ELR (cell line): ENCODE results near the gene NKTR.
"Not testable (repeated sequence)": the region's sequence is repeated elsewhere in the genome, so short reads cannot be mapped to it uniquely, and the experiment has no call there.

ENCODE experiments used
- DNase-seq: peaks from one replicate; pipeline ENCODE4 v3.0.0-alpha.2; 2015; ENCODE audit warnings: low read depth

Gene NKTR

GRCh38 chr3:42600111-42600957, at the start of gene NKTR:
Gene NKTR (plus strand): TSS chr3:42600686. CDS start chr3:42601007, 321 bp downstream.
- DNase-seq, result peak; percentile 98

GRCh38 chr3:42552830-42553229, 47.7 kb upstream of the NKTR start:
- DNase-seq, result no peak

- peak; percentile 14 for DNase-seq
These were observed 44.3 kb upstream of the NKTR start for GRCh38 chr3:42556089-42556632.

DNA sequence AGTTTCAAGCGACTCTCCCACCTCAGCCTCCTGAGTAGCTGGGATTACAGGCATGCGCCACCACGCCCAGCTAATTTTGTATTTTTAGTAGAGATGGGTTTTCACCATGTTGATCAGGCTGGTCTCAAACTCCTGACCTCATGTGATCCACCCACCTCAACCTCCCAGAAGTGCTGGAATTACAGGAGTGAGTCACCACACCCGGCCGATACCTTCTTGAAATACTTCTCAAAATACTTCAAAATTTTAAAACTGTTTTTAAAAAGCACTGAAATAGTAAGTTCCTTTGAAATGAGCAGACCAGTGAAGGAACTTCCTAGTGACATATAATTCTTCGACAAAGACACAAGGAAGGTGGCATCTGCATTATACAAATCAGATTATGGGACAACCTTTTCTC, 43.7 kb upstream of the NKTR start:
- not testable (repeated sequence) for DNase-seq

DNA sequence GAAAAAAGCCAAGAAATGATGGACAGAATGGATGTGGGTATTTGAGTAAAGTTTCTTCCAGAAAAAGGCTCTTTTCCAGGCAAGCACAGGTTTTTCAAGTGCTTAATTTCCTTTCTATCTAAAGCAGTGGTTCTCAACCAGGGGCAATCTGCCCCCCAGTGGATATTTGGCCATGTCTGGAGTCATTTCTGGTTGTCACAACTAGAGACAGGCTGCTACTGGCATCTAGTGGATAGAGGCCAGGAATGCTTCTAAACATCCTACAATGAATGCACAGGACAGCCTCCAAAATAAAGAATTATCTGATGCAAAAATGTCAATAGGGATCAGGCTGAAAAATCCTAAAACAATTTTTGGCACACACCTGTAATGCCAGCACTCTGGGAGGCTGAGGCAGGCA, 42.6 kb upstream of the NKTR start:
- DNase-seq, result peak; percentile 23

DNA sequence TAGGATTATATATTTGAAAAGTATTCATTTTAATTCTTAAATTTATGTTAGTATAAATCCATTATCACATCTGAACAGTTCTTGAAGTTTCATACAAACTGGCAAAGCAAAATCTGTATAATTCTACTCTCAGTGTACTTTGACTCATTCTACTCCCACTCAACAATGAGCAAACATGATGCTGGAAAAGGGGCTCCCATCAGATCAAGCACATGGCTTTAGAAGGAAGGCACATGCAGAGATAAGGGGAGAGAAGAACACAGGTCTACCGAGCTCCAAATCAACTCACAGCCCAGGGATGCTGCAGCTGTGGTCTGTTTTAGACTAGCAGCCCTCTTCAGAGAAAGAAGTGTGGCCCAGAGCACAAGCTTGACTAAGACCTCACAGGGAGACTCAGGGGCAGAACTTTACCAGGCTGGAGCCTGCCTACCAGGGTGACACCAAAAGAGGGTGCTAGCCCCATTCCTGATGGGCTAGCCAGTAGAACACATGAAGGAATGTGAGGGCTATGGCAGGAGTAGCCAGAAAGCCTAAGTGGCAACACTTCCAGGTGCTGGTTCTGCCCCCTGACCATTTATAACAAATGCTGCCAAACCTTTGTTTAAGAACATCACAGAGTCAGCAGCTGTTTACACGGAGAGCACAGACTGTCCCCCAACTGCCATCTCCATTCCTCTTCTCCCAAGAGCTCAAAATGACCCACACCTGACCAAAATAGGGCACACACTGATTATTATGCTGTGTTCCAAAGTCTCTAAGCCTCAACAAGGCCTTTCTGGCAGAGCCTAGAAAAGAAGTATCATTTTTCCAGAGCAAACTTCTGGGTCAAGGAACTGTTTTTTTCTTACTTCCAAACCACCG, 38.2 kb upstream of the NKTR start:
- no peak for DNase-seq

DNA sequence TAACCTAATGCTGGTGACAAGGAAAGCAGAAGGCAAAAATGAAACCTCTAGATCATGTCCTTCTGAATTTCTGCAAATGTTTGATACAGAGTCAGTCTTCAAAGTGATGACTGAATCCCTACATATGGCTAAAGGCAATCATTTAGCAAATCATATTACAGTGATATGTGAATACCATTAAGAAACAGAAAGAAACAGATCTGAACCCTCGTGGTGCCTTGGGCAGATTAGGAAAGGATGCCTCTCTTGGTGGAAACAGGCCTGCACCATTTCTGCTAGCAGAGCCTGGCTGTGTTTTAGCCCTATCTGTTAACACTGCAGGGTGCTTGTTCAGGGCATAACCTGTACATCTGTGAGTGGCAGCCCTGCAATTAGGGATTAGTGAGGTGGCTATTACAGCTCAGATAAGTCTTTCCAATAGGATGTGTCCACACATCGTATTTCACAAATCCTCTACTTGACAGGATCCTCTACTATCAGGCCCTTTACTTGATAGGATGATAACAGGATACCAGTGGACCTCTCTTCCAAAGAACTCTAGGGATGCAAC, 30.8 kb upstream of the NKTR start:
- no peak for DNase-seq

GRCh38 chr3:42572278-42572677, 28.2 kb upstream of the NKTR start:
- DNase-seq, result peak; percentile 71

DNA sequence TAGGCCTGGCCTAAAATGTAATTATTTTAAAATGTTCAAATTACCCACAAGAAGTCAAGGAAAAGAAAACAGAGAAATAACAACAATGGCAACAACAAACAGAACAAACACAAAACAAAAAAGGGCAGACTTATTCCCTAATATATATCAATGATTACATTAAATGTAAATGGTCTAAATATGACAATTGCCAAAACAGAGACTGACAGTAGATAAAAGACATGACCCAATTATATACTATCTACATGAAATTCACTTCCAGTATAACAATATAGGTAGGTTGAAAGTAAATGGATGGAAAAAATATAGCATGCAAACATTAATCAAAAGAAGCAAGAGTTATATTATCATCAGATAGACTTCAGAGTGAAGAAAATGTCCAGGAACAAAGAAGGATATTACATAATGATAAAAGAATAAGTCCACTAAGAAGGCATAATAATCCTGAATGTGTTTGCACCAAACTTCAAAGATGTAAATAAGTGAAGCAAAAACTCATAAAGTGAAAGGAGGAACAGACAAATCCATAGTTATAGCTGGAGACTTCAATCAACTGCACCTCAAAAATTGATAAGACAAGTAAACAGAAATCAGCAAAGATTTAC, 25.2 kb upstream of the NKTR start:
- no peak for DNase-seq

GRCh38 chr3:42578054-42578453, 22.4 kb upstream of the NKTR start:
- DNase-seq, result no peak

- not testable (repeated sequence) for DNase-seq
These were observed 21.1 kb upstream of the NKTR start for GRCh38 chr3:42579346-42579745.

- no peak for DNase-seq
These were observed 19.1 kb upstream of the NKTR start for GRCh38 chr3:42581400-42581708.

DNA sequence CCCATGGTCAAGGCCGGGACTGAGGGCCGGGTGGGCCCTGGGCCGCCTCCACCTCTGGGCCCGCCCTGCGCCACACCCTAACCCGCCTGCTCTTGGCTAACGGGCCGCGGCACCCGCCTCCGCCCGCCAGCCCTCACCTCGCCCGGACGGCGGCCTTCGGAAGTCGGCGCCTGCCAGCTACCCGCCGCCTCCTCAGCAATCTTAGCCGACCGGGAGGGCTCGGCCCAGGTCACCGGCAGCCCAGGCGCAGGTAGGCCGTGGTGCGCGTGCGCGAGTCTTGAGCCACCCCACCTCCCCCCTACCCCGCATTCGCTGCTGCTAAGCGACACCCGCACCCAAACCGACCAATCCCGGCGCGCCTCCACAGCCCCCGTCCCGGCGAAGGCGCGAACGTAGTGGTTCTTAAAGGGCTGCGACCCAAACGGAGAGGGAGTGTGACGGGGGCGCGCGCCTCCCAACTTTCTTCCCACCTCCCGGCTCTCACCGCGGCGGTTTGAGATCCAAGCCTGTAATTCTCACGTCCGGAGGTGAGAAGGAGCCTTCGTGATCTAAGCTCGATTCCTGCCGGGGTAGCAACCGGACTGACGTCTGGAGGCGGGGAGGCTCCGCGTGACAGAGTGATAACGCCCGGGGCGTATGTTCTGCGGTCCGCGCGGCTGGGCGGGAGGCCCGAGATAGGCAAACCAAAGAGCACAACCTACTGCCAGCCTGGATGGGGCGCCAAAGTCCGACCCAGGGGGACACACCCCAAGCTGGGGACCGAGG, 18.6 kb upstream of the NKTR start, which contains the start of gene SEC22C:
SEC22C (minus strand) TSS at position 259 of the 765 bp plus-strand sequence. CDS start 12,921 bp downstream, outside the sequence.
- DNase-seq, result peak; percentile 95

DNA sequence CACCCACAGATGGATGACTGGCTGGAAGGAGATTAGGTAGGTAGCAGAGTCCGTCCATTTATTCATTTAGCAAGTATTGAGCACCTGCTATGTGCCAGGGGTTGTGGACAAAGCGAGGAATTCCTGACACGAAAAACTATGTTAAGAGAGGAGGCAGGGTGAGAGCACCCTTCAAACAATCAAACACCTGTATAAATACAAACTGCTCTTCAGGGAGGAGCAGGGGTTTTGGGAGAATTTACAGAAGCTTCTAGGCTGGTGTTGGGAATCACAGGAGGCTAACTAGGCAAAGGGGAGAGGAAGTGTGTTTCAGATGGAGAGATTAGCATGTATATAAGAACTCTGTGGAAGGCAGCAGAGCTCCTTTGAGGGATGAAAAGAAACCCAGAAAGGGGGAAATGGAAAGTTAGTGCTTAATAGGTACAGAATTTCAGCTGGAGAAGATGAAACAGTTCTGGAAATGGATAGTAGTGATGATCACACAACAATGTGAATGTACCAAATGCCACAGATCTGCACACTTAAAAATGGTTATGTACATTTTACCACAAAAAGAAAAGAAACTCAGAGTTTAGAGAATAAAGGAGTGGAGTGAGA, 17.9 kb upstream of the NKTR start:
- DNase-seq, result no peak

DNA sequence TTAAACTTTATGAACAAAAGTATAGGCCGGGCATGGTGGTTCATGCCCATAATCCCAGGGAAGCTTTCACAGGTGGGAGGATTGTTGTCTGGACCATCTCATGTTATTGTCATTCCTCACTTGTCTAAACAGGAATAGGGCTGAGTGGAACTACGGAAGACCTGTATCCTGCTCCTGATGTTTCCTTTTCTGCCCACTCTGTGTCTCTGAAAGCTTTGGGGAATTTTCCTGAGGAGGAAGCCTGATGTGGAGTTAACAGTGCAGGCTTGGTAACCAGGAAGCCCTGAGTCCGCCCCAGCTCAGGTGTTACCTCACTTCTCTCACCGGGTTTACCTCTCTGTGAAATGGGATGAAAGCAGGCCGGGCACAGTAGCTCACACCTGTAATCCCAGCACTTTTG, 11.9 kb upstream of the NKTR start:
- no peak for DNase-seq

DNA sequence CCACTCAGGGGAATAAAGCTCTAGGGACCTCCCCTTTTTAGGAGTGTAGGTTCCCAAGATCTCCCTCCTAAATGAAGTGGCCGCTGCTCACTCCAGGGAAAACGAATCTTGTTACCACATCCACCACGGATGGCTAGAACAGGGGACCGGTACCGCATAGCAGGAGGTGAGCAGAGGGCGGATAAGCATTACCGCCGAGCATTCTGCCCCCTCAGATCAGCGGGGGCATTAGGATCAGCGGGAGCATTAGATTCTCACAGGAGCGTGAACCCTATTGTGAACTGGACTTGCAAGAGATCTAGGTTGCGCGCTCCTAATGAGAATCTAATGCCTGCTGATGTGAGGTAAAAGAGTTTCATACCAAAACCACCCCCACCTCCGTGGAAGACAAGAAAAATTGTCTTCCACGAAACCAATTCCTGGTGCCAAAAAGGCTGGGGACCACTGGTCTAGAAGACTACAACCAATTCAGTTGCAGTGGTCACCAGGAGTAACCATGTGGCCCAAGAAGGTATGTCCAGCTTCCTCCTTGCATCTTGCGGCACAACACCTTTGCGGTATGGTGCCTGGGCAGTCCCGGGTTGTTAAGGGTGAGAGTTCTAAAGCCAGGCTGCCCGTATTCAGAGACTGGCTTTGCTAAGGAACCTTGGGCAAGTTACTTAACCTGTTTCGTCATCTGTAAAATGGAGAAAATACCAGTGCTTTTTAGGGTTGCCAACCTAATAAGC, 10.9 kb upstream of the NKTR start:
- no peak for DNase-seq

DNA sequence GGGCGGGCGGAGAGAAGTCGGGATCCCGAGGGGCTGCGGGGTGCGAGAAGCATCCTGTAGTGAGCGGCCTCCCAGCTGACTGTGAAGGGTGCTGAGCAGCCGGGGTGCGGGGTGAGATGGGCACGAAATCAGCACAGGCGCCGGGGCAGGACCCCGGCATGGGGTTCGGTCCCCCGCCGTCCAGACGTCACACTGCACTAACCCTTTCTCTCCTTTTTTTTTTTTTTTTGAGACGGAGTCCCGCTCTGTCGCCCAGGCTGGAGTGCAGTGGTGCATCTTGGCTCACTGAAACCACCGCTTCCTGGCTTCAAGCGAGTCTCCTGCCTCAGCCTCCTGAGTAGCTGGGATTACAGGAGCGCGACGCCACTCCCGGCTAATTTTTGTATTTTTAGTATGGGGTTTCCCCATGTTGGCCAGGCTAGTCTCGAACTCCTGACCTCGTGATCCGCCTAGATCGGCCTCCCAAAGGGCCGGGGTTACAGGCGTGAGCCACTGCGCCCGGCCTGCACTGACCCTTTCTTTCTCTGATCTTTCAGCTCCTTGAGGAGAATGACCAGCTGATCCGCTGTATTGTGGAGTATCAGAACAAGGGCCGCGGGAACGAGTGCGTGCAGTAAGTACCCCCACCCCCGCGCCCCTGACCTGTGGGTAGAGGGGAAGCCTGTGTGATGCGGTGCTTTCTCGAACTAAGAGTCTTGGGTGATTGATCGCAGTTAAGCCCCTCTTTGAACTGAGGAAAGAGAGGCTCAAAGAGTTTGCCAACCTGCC, 9.3 kb upstream of the NKTR start:
- peak; percentile 29 for DNase-seq

DNA sequence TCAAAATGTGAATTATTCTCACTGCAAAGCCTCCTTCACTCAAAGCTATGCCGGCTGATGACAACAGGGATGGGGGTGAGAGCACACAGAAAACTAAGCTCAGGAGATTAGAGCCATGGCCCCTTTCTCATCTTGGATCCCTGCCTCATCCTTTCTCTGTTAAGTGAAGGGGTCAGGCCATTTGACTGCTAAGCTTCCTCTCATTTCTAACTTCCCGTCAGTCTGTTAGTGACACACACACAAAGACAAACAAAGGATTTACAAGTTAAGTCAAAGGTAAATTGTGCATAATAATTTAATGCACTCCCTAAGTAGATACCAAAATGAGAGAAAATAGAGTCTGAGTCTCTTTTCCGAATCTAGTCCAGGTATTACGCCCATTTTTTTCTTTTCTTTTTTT, 8.7 kb upstream of the NKTR start:
- DNase-seq, result no peak

DNA sequence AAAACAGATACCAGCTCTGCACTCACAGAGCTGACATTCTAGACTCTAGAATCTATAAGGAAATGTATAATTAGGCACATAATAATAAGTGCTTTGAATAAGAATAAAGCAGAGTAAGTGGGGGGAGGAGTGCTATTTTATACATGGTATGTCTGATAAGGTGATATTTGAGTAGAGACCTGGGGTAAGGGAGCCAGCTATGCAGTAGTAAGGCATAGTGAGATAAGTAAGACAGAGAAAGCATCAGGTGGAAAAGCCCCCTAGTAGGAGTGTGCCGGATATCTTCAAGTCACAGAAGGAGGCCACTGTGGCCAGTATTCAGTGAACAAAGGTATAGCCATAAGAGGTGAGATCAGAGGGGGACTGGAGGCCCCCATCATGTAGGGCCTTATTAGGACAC, 6.9 kb upstream of the NKTR start:
- DNase-seq, result no peak
